Ovary (tissue), 9 donors: Measurements from ENCODE around the gene KIAA1671. TPM values are rescaled to one million over a fixed set of nuclear protein-coding genes. Genes with fewer than 3 reads are reported as not detected.
A peak's percentile ranks its signal among the peaks of the same experiment; 100 is the strongest.

ENCODE experiments used
- DNase-seq, 5 donors: peaks; one replicate each; pipeline ENCODE4 v3.0.0-alpha.2; 2019 to 2020
- H3K27ac ChIP-seq, 2 donors: fragments of 200-600 bp; one replicate each; pipeline versions ENCODE4 v1.5.1 to v1.8.0; 2019 to 2022
- H3K27me3 ChIP-seq: fragments of 200-600 bp; one replicate; pipeline ENCODE4 v1.8.0; 2022
- H3K36me3 ChIP-seq: fragments of 200-600 bp; sonication (generic); one replicate; pipeline ENCODE4 v1.5.1; 2019
- H3K4me1 ChIP-seq: one replicate; pipeline ENCODE4 v1.8.1; 2013; ENCODE audit warnings: mild to moderate bottlenecking, moderate library complexity; ENCODE audit not compliant: insufficient read depth
- H3K4me3 ChIP-seq: fragments of 200-600 bp; sonication (generic); one replicate; pipeline ENCODE4 v1.5.1; 2017
- H3K9me3 ChIP-seq, 2 donors: fragments of 200-600 bp in 1 of 2; sonication (generic) in 1 of 2; one replicate each; pipeline versions ENCODE4 v1.5.1 to v1.8.1; 2013 to 2019; ENCODE audit warnings: mild to moderate bottlenecking in 1 of 2, moderate library complexity in 1 of 2
- EP300 ChIP-seq: sonication (generic); formaldehyde crosslinking; IDR thresholded peaks from one replicate; pipeline ENCODE4 v1.6.1; 2017; ENCODE audit warnings: antibody characterized with exemption
- POLR2A ChIP-seq: fragments of 450-650 bp; IDR thresholded peaks from one replicate; pipeline ENCODE4 v1.6.1; 2017; ENCODE audit warnings: antibody characterized with exemption, mild to moderate bottlenecking, moderate library complexity
- WGBS, 3 donors: extraction: QIAGEN DNeasy Blood & Tissue Kit in 1 of 3; methylation state at CpG; one replicate each; pipeline versions ENCODE4 v1.1.5 to v1.1.7; 2013 to 2017; 5-methylcytosine and 5-hydroxymethylcytosine counted together
- intact Hi-C, 4 donors: fragments of 100-400 bp; cut with DNase I; formaldehyde crosslinking; loops; one replicate each; pipeline versions ENCODE4 v1.11.0 to v1.15.1; 2022 to 2023
- polyA plus RNA-seq, 2 donors: library from polyadenylated mRNA; stranded (reverse); fragments of 200-250 nt in 1 of 2; fragments of 350-450 nt in 1 of 2; fragmentation: Illumina TruSeq in 1 of 2; extraction: RNeasy Lipid Tissue Mini Kit (QIAGEN cat#74804) in 1 of 2; gene quantifications; one replicate each; pipeline ENCODE4 v1.2.3, GENCODE V29; 2013 to 2014
- total RNA-seq, 7 donors: library from RNA; depleted of rRNA in 2 of 7; stranded (reverse); fragments of >200 nt in 2 of 7; fragmentation: NEBNext Ultra II Directional in 3 of 7; extraction: Animal tissue kit (Norgen Biotek cat#: 25700) in 3 of 7; gene quantifications; one replicate each; pipeline versions ENCODE4 v1.1.0 to v1.2.4, GENCODE V29; 2016 to 2023
- TF ChIP-seq, protein P1 (sequence below), 3 donors: fragments of 450-650 bp in 2 of 3; fragments of 200-600 bp in 1 of 3; IDR thresholded peaks; one replicate each; pipeline versions ENCODE4 v1.5.1 to v1.8.0; 2016 to 2022; ENCODE audit warnings: antibody characterized with exemption in 3 of 3, mild to moderate bottlenecking in 1 of 3
- donor health status: DM: no; HTN: no; CAD: no; lungs with moderate emphysema.
- donor health status: DM: no; HTN: no; CAD: no.
- donor health status: Bipolar disorder and iron deficiency.
- donor health status: DM: yes; HTN: yes; CAD: no.
- donor health status: DM: no; HTN: no; CAD: no.
- donor health status: DM: yes; HTN: yes; CAD: no.

KIAA1671 gene
- total and polyA plus RNA-seq, 9 donors = 9.8 to 27.9 (median 24.5) TPM

DNA sequence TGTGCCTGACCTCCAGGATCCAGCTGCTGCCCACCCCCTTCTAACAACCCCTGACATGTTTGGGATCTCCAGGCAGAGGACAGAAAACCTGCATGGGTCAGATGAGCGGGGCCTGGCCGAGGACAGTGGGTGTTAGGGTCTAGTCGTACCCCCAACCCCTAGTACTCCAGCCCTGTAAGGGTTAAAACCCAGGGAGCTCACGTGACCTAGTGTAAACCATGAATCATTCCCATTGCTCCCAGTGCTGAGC is 158.0 kb downstream of the KIAA1671 start:
- peak overlapping the region in 1 of 2 donors; percentile 2 for H3K27ac ChIP-seq
- no peak for TF ChIP-seq POLR2A
- TF ChIP-seq, protein P1, sequence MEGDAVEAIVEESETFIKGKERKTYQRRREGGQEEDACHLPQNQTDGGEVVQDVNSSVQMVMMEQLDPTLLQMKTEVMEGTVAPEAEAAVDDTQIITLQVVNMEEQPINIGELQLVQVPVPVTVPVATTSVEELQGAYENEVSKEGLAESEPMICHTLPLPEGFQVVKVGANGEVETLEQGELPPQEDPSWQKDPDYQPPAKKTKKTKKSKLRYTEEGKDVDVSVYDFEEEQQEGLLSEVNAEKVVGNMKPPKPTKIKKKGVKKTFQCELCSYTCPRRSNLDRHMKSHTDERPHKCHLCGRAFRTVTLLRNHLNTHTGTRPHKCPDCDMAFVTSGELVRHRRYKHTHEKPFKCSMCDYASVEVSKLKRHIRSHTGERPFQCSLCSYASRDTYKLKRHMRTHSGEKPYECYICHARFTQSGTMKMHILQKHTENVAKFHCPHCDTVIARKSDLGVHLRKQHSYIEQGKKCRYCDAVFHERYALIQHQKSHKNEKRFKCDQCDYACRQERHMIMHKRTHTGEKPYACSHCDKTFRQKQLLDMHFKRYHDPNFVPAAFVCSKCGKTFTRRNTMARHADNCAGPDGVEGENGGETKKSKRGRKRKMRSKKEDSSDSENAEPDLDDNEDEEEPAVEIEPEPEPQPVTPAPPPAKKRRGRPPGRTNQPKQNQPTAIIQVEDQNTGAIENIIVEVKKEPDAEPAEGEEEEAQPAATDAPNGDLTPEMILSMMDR (IDR thresholded peaks at IDR 0.05) = no peak

DNA sequence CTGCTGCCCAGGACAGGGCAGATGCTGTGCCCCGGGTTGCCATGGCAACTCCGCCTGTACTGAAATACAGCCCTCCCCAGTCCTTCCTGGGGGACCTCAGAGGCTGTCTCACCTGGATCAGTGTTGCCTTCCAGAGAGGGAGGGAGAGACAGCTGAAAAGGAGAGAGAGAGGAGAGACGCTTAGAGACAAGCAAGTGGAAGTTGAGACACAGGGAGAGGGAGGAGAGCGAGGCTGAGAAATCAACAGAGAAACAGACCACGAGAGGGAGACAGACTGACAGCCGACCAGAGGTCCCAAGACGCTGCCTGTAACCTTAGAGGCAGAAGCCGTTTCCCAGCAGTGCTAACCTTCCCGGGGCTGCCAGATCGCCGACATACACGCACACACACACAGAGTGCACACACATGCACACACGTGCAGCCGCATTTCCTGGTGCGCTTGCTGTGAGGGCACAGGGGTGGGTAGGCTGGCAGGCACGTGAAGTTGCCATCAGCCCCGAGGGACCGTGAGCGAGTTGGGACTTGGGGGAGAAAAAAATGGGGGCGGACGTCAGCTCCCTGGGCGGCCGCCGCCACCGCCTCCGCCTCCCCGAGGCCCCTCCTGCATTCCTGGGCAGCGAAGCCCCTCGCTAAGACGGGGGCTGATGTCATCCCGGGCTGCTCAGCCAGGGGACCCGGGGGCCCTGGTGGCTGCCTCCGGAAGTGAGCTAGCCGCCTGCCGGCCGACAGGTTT is 158.5 kb downstream of the KIAA1671 start:
- WGBS, 3 donors = 0 to 1% (median 1%) methylated on average over 36 of the region's 36 CpGs
- no peaks in the 10 kb centered on the region for H3K36me3 ChIP-seq
- H3K4me1 ChIP-seq = peaks cover 3% of the 10 kb centered on the region
- intact Hi-C loops = no loop called here
- peak overlapping the region; percentile 32 for H3K4me3 ChIP-seq
- no peaks in the 10 kb centered on the region for H3K27me3 ChIP-seq
- no peaks in the 10 kb centered on the region for H3K9me3 ChIP-seq
- peak; percentile 33 to 60 (median 49) for DNase-seq
- H3K27ac ChIP-seq = peak overlapping the region in 1 of 2 donors; percentile 2
- TF ChIP-seq, protein P1 (IDR thresholded peaks at IDR 0.05) = peak; percentile 12 to 24 (median 16)
- TF ChIP-seq EP300 = no peak

More for the DNA sequence above, 158.0 kb downstream of the KIAA1671 start:
- H3K27me3 ChIP-seq = no peaks in the 10 kb centered on the region
- H3K4me1 ChIP-seq = peaks cover 3% of the 10 kb centered on the region
- WGBS, 3 donors = 22 to 41% (median 38%) methylated on average over 4 of the region's 4 CpGs
- no peaks in the 10 kb centered on the region for H3K9me3 ChIP-seq
- peak overlapping the region; percentile 32 for H3K4me3 ChIP-seq
- DNase-seq = no peak
- intact Hi-C loops = no loop called here
- H3K36me3 ChIP-seq = no peaks in the 10 kb centered on the region

DNA sequence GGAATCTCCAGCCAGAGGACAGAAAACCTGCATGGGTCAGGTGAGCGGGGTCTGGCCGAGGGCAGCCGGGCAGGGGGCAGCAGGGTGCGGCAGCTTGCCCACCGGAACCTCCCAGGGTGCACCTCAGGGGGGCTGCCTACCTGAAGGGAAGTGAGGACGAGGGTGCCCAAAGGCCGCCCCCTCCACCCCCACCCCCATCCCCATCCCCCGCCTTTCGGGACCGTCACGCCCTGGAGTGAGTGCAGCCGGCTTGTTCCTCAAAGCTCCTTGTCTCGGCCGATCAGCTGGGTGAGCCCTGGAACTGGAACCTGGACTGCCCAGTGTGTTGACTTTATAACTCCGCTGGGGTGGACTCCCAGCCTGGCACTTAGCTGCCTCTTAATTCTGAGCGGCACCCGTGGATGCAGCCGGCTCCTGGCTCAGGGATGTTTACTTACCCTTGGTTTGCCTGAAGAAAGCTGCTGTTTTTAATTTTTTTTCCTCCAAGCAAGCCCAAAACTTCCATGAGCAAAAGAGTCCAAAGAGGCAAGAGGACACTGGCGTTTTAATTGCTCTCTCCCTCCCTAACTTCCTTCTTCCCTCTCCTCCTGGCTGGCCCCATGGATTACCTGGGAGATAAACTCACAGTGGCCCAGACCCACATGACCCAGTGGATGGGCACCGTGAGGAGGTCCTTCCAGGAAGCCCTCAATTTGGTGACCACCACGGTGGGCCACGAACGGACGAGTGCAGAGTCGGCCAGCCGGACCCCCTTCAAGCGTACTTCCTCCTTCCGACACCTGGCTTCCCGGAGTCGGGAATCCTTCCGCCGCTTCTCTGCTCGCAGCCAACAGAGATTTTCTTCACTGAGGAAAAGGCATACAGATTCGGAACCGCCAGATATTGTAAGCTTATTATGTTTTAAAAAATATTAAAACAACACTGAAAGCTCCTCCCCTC is 159.3 kb downstream of the KIAA1671 start:
- H3K4me3 ChIP-seq = peak overlapping the region; percentile 32
- H3K27ac ChIP-seq = peak overlapping the region in 1 of 2 donors; percentile 2
- DNase-seq = peak in 2 of 5 donors; percentile 17 to 50
- H3K4me1 ChIP-seq = peaks cover 3% of the 10 kb centered on the region
- WGBS, 3 donors = 17 to 30% (median 26%) methylated on average over 32 to 35 of the region's 35 CpGs
- no peaks in the 10 kb centered on the region for H3K9me3 ChIP-seq
- no peaks in the 10 kb centered on the region for H3K27me3 ChIP-seq
- no peaks in the 10 kb centered on the region for H3K36me3 ChIP-seq
- TF ChIP-seq EP300 (no peak), POLR2A (no peak)
- TF ChIP-seq, protein P1 (IDR thresholded peaks at IDR 0.05) = no peak
- intact Hi-C loops = no loop called here

DNA sequence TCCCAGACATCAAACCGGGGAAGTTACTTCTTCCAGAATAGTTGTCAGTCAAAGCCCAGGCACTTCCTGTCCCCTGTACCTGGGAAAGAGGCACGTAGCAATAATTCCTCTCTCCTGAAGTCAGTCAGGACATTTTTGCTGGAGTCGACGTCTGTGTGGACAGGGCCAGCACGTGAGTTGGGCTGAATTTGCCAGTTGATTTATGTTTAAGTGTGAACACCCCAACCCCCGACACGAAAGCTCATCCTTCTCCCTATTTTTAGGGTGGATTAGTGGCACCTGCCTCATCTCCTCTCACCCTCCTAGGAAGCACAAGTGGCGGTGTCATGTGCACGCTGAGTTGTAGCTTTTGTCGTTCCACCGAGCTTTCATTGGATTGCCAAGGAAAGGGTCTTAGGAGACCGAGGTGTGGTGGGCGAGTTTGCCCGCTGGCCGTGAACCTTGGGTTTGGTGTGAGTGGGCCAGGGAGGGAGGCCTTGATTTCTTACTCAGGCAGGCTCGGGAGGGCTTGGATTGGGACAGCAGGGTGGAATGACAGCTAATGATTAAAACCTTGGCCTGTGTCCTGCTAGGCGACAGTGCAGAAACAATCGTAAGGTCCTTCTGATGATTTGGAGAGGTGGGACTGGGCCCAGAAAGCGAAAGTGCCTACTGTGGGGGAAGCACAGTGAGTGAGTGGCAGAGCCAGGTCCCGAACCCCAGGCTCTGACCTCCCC is 160.2 kb downstream of the KIAA1671 start:
- Histone ChIP-seq H3K27ac (no peak overlapping the region), H3K4me1 (peaks cover 3% of the 10 kb centered on the region), H3K36me3 (no peaks in the 10 kb centered on the region), H3K27me3 (no peaks in the 10 kb centered on the region), H3K9me3 (no peaks in the 10 kb centered on the region), H3K4me3 (no peak overlapping the region)
- intact Hi-C loops = no loop called here
- TF ChIP-seq EP300 (no peak), POLR2A (no peak)
- TF ChIP-seq, protein P1 (IDR thresholded peaks at IDR 0.05) = no peak
- 76 to 82% (median 80%) methylated on average over 20 of the region's 20 CpGs for WGBS, 3 donors
- no peak for DNase-seq
